Peyer's patch (tissue), 4 donors: ENCODE measurements around the gene PARVA. TPM values are rescaled to one million over a fixed set of nuclear protein-coding genes. Genes with fewer than 3 reads are reported as not detected.

Experiments used
- DNase-seq, 3 donors: peaks; one replicate each; pipeline ENCODE4 v3.0.0-alpha.2; 2017 to 2019
- H3K27ac ChIP-seq, 4 donors: fragments of 200-600 bp; sonication (generic); one replicate each; pipeline ENCODE4 v1.5.1; 2016 to 2019
- H3K27me3 ChIP-seq, 2 donors: fragments of 200-600 bp; sonication (generic); one replicate each; pipeline ENCODE4 v1.5.1; 2019
- H3K36me3 ChIP-seq, 3 donors: fragments of 200-600 bp; sonication (generic); one replicate each; pipeline ENCODE4 v1.5.1; 2016 to 2019
- H3K4me1 ChIP-seq, 4 donors: fragments of 200-600 bp; sonication (generic); one replicate each; pipeline ENCODE4 v1.5.1; 2016 to 2019
- H3K4me3 ChIP-seq, 4 donors: fragments of 200-600 bp; sonication (generic); 1 replicate in 3 of 4; 2 replicates in 1 of 4; pipeline ENCODE4 v1.5.1; 2016 to 2019; ENCODE audit warnings: mild to moderate bottlenecking in 1 of 4
- H3K9me3 ChIP-seq, 4 donors: fragments of 200-600 bp; sonication (generic); one replicate each; pipeline ENCODE4 v1.5.1; 2016 to 2019; ENCODE audit warnings: mild to moderate bottlenecking in 1 of 4
- POLR2A ChIP-seq, 2 donors: fragments of 450-650 bp; IDR thresholded peaks; one replicate each; pipeline ENCODE4 v1.5.1; 2017; ENCODE audit warnings: antibody characterized with exemption in 2 of 2, mild to moderate bottlenecking in 2 of 2, moderate library complexity in 2 of 2
- total RNA-seq, 4 donors: library from RNA; depleted of rRNA; stranded (reverse); fragments of >200 nt; gene quantifications; one replicate each; pipeline ENCODE4 v1.1.0, GENCODE V29; 2016
- TF ChIP-seq, protein P1 (sequence below), 6 experiments: fragments of 450-650 bp in 4 of 6; fragments of 200-600 bp in 2 of 6; sonication (generic) in 1 of 6; IDR thresholded peaks; one replicate each; pipeline ENCODE4 v1.5.1; 2017 to 2019; ENCODE audit warnings: antibody characterized with exemption in 6 of 6, mild to moderate bottlenecking in 3 of 6, moderate library complexity in 1 of 6

The PARVA gene
- total RNA-seq, 4 donors from 2014 or later, result 13.7 to 35.5 (median 26.2) TPM

DNA sequence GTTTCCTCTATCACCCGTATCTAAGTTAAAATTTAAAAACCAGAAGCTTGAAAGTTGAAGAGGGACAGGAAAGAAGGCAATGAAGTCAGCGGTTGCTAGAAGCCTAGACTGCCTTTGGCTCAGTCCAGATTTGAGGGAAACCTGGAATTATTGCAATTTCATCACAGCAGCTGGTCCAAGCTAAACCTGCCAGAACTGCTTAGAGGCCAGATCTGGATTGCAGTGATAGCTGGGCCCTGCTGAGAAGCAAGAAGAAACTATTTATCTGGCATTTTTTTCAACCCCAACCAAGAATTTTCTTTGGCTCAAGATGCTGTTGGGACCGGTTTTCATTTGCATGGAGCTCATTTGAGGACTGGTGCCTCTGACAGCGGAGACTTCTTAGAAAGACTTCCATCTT, 175.3 kb downstream of the PARVA start:
- Histone ChIP-seq H3K4me3 (no peak overlapping the region), H3K27ac (no peak overlapping the region), H3K9me3 (no peaks in the 10 kb centered on the region), H3K27me3 (no peaks in the 10 kb centered on the region), H3K36me3 (no peaks in the 10 kb centered on the region), H3K4me1 (peaks cover 0 to 12% (median 0%) of the 10 kb centered on the region in 4 donors)
- no peak for TF ChIP-seq POLR2A (IDR thresholded peaks at IDR 0.05)
- TF ChIP-seq, protein P1, sequence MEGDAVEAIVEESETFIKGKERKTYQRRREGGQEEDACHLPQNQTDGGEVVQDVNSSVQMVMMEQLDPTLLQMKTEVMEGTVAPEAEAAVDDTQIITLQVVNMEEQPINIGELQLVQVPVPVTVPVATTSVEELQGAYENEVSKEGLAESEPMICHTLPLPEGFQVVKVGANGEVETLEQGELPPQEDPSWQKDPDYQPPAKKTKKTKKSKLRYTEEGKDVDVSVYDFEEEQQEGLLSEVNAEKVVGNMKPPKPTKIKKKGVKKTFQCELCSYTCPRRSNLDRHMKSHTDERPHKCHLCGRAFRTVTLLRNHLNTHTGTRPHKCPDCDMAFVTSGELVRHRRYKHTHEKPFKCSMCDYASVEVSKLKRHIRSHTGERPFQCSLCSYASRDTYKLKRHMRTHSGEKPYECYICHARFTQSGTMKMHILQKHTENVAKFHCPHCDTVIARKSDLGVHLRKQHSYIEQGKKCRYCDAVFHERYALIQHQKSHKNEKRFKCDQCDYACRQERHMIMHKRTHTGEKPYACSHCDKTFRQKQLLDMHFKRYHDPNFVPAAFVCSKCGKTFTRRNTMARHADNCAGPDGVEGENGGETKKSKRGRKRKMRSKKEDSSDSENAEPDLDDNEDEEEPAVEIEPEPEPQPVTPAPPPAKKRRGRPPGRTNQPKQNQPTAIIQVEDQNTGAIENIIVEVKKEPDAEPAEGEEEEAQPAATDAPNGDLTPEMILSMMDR (IDR thresholded peaks at IDR 0.05), result no peak
- no peak for DNase-seq

DNA sequence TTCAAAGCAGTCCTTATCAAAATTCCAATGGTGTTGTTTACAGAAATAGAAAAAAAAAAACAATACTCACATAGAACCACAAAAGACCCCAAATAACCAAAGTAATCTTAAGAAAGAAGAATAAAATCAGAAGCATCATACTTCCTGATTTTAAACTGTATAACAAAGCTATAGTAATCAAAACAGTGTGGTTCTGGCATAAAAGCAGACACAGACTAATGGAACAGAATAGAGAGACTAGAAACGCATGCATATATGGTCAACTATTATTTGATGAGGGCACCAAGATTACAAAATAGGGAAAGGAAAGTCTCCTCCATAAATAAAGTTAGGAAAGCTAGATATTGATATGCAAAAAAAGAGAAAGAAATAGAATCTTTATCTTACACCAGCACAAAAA, 176.8 kb downstream of the PARVA start:
- H3K27me3 ChIP-seq, result no peaks in the 10 kb centered on the region
- H3K27ac ChIP-seq, result no peak overlapping the region
- DNase-seq, result no peak
- no peaks in the 10 kb centered on the region for H3K36me3 ChIP-seq
- no peaks in the 10 kb centered on the region for H3K9me3 ChIP-seq
- H3K4me1 ChIP-seq, result peaks cover 0 to 12% (median 0%) of the 10 kb centered on the region in 4 donors
- H3K4me3 ChIP-seq, result no peak overlapping the region
- TF ChIP-seq, protein P1 (IDR thresholded peaks at IDR 0.05), result no peak
- TF ChIP-seq POLR2A (IDR thresholded peaks at IDR 0.05), result no peak

DNA sequence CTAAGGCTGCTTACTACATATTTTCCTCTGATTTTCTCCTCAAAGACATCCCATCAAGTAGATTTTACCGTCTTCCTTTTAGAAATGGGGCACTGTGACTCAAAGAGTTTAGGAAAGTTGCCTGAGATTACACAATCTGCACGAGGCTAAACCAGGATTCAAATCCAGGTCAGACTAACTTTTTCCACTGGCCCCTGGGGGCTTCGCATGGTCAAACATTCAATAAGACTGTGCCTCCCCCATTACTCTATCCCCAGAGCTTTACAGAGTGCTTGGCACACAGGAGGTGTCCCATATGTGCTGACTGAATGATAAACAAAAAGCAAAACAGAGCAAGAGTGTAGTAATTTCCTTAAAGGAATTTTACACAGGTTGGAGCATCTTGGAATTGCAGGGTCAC, 178.8 kb downstream of the PARVA start:
- TF ChIP-seq, protein P1 (IDR thresholded peaks at IDR 0.05), result no peak
- no peak for TF ChIP-seq POLR2A (IDR thresholded peaks at IDR 0.05)
- no peak overlapping the region for H3K4me3 ChIP-seq

DNA sequence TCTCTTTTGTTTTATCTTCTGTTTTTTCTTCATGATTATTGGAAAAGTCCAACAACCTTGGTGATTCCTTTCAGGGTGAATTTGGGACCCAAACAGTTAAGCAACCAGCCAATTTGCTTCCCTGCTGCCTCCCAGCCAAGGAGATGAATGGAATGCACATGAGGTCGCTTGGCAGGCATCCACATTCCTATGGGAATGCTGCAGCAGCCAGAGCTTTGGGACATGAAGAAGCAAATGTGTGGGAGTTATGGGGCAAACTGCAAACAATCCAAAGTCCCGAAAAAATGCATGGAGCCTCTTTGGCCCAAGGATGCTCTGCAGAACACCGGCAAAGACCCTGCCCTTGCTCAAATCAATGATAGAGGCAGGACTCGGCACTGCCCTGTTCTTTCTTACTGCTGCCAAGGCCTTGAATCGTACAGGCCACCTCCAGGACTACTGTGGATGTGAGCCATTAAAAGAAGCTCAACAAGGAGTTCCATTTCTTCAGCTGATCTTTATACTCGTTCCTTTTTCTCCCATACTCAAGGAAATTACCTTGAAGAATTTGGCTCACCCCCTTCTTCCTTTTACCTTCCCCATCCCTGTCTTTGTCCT, 179.5 kb downstream of the PARVA start:
- H3K27ac ChIP-seq, result peak overlapping the region in 2 of 4 donors; percentile 41 to 53

More for the DNA sequence above, 178.8 kb downstream of the PARVA start:
- Histone ChIP-seq H3K36me3 (no peaks in the 10 kb centered on the region), H3K27me3 (no peaks in the 10 kb centered on the region), H3K27ac (peak overlapping the region in 2 of 4 donors; percentile 40 to 53), H3K4me1 (peaks cover 0 to 12% (median 0%) of the 10 kb centered on the region in 4 donors), H3K9me3 (no peaks in the 10 kb centered on the region)
- no peak for DNase-seq

DNA sequence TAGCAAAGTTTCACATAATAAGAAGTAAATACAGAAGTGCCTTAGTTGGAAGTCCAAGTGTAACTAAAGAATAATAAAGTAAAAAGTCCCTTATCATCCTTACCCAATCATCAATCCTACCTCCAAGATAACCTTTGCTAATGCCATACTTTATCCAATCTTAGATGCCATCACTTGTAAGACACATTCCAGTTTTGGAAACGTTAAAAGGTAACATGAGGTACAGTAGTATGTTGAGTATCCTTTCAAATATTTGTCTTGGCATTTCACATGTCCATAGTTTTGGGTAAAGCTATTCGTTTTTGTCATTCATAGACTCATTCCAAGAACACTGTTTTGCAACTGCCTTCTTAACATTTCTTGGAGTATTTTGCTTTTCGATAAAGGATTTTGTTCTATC, 181.6 kb downstream of the PARVA start:
- no peaks in the 10 kb centered on the region for H3K9me3 ChIP-seq
- no peaks in the 10 kb centered on the region for H3K36me3 ChIP-seq
- H3K4me1 ChIP-seq, result peaks cover 0 to 12% (median 0%) of the 10 kb centered on the region in 4 donors
- TF ChIP-seq, protein P1 (IDR thresholded peaks at IDR 0.05), result no peak
- TF ChIP-seq POLR2A (IDR thresholded peaks at IDR 0.05), result no peak
- H3K4me3 ChIP-seq, result no peak overlapping the region
- no peak overlapping the region for H3K27ac ChIP-seq
- DNase-seq, result no peak
- H3K27me3 ChIP-seq, result no peaks in the 10 kb centered on the region

More for the DNA sequence above, 179.5 kb downstream of the PARVA start:
- Histone ChIP-seq H3K36me3 (no peaks in the 10 kb centered on the region), H3K27me3 (no peaks in the 10 kb centered on the region), H3K4me3 (no peak overlapping the region), H3K4me1 (peaks cover 0 to 12% (median 0%) of the 10 kb centered on the region in 4 donors), H3K9me3 (no peaks in the 10 kb centered on the region)
- DNase-seq, result peak in 1 of 3 donors; percentile 67
- TF ChIP-seq POLR2A (IDR thresholded peaks at IDR 0.05), result no peak
- TF ChIP-seq, protein P1 (IDR thresholded peaks at IDR 0.05), result no peak
